Natural killer cell (primary cell): ENCODE results near the gene MOB4. TPM values are rescaled to one million over a fixed set of nuclear protein-coding genes. Genes with fewer than 3 reads are reported as not detected.
A peak's percentile ranks its signal among the peaks of the same experiment; 100 is the strongest.
"Not testable (repeated sequence)": the region's sequence is repeated elsewhere in the genome, so short reads cannot be mapped to it uniquely, and the experiment has no call there.

ENCODE experiments used
- ATAC-seq, 3 donors: fragments of 150-1000 bp in 2 of 3; fragments of 200-7000 bp in 1 of 3; cut with Tn5 transposase; 1 replicate in 1 of 3; 2 replicates in 2 of 3; pipeline ENCODE4 v1.10.0; 2021; ENCODE audit warnings: mild to moderate bottlenecking in 2 of 3, moderate library complexity in 2 of 3
- DNase-seq, 2 donors: peaks; one replicate each; pipeline versions ENCODE4 v3.0.0 to v3.0.0-alpha.2; 2013 to 2021; ENCODE audit warnings: mixed read lengths in 1 of 2
- H3K27ac ChIP-seq: one replicate; pipeline ENCODE4 v1.5.1; 2013; ENCODE audit warnings: mild to moderate bottlenecking, low read length
- H3K27me3 ChIP-seq: one replicate; pipeline ENCODE4 v1.6.1; 2013; ENCODE audit warnings: low read length; ENCODE audit not compliant: control insufficient read depth, insufficient read depth
- H3K36me3 ChIP-seq: one replicate; pipeline ENCODE4 v1.6.1; 2013; ENCODE audit warnings: low read length; ENCODE audit not compliant: control insufficient read depth, insufficient read depth
- H3K4me1 ChIP-seq: one replicate; pipeline ENCODE4 v1.6.1; 2013; ENCODE audit warnings: low read length; ENCODE audit not compliant: control insufficient read depth, insufficient read depth
- H3K4me3 ChIP-seq: one replicate; pipeline ENCODE4 v1.5.1; 2013; ENCODE audit warnings: low read length
- H3K9me3 ChIP-seq: one replicate; pipeline ENCODE4 v1.6.1; 2013; ENCODE audit warnings: low read length; ENCODE audit not compliant: control insufficient read depth, insufficient read depth
- H3K27ac Mint-ChIP-seq, 2 donors: one replicate each; pipeline ENCODE4 v1.8.0; 2022; ENCODE audit warnings: mild to moderate bottlenecking in 2 of 2, mixed read lengths in 2 of 2, moderate library complexity in 1 of 2
- H3K27me3 Mint-ChIP-seq, 2 donors: one replicate each; pipeline ENCODE4 v1.8.0; 2022; ENCODE audit warnings: low read depth in 2 of 2, mixed read lengths in 2 of 2
- H3K36me3 Mint-ChIP-seq: one replicate; pipeline ENCODE4 v1.8.0; 2022; ENCODE audit warnings: mixed read lengths
- H3K4me1 Mint-ChIP-seq, 2 donors: one replicate each; pipeline ENCODE4 v1.8.0; 2022; ENCODE audit warnings: mixed read lengths in 2 of 2
- H3K4me3 Mint-ChIP-seq: one replicate; pipeline ENCODE4 v1.8.0; 2022; ENCODE audit warnings: mild to moderate bottlenecking, moderate library complexity, mixed read lengths
- H3K9me3 Mint-ChIP-seq, 2 donors: one replicate each; pipeline ENCODE4 v1.8.0; 2022; ENCODE audit warnings: mixed read lengths in 2 of 2
- CTCF ChIP-seq: fragments of 200-600 bp; IDR thresholded peaks from one replicate; pipeline ENCODE4 v1.8.0; 2022; ENCODE audit warnings: antibody characterized with exemption
- WGBS: methylation state at CpG from one replicate; pipeline ENCODE4 v1.1.7; 2013; ENCODE audit warnings: missing lambda C conversion rate; ENCODE audit not compliant: insufficient coverage; 5-methylcytosine and 5-hydroxymethylcytosine counted together
- intact Hi-C: fragments of 100-400 bp; cut with micrococcal nuclease; formaldehyde crosslinking; loops from one replicate; pipeline ENCODE4 v1.14.2; 2022
- total RNA-seq, 4 donors: library from RNA; stranded (reverse); fragments of 120-200 nt in 1 of 4; gene quantifications; one replicate each; pipeline versions ENCODE4 v1.2.3 to v1.2.4, GENCODE V29; 2013 to 2022

The MOB4 gene
- total RNA-seq, 3 donors from 2014 or later (not counting 1 experiment from before 2014, with no cell fraction given) = 27.1 to 40.0 (median 34.9) TPM

GRCh38 chr2:197539734-197540133, 23.9 kb downstream of the MOB4 start:
- Histone ChIP-seq H3K36me3 (peaks cover 76% of the 10 kb centered on the region), H3K27ac (no peak overlapping the region), H3K4me3 (no peak overlapping the region), H3K27me3 (no peaks in the 10 kb centered on the region), H3K9me3 (no peaks in the 10 kb centered on the region), H3K4me1 (peaks cover 3% of the 10 kb centered on the region)
- peaks cover 17% of the 10 kb centered on the region for H3K36me3 Mint-ChIP-seq
- H3K4me3 Mint-ChIP-seq = no peak overlapping the region
- H3K4me1 Mint-ChIP-seq = peaks cover 32 to 51% of the 10 kb centered on the region in 2 donors
- ATAC-seq = no peak
- intact Hi-C loops = no loop called here
- no CpG with 5 or more reads among the region's 1 CpG for WGBS
- no peak for DNase-seq
- TF ChIP-seq CTCF = no peak
- no peaks in the 10 kb centered on the region for H3K27me3 Mint-ChIP-seq
- peak overlapping the region; percentile 58 to 76 for H3K27ac Mint-ChIP-seq
- H3K9me3 Mint-ChIP-seq = no peaks in the 10 kb centered on the region

GRCh38 chr2:197543206-197543605, 27.3 kb downstream of the MOB4 start:
- H3K4me1 ChIP-seq = no peaks in the 10 kb centered on the region
- ATAC-seq = no peak
- H3K36me3 Mint-ChIP-seq = peaks cover 17% of the 10 kb centered on the region

GRCh38 chr2:197547163-197547900, 31.5 kb downstream of the MOB4 start:
- intact Hi-C loops = no loop called here
- no peak overlapping the region for H3K4me3 Mint-ChIP-seq
- Histone ChIP-seq H3K9me3 (no peaks in the 10 kb centered on the region), H3K36me3 (peaks cover 64% of the 10 kb centered on the region), H3K27ac (no peak overlapping the region), H3K4me1 (no peaks in the 10 kb centered on the region), H3K27me3 (no peaks in the 10 kb centered on the region), H3K4me3 (no peak overlapping the region)
- no peaks in the 10 kb centered on the region for H3K27me3 Mint-ChIP-seq
- 98% methylated on average over 5 of the region's 5 CpGs for WGBS
- ATAC-seq (no peak), DNase-seq (no peak)
- peak overlapping the region in 1 of 2 donors; percentile 22 for H3K27ac Mint-ChIP-seq
- H3K4me1 Mint-ChIP-seq = peaks cover 6 to 8% of the 10 kb centered on the region in 2 donors
- no peaks in the 10 kb centered on the region for H3K9me3 Mint-ChIP-seq
- no peak for TF ChIP-seq CTCF
- peaks cover 2% of the 10 kb centered on the region for H3K36me3 Mint-ChIP-seq

More at GRCh38 chr2:197543206-197543605, 27.3 kb downstream of the MOB4 start:
- Mint-ChIP-seq H3K4me1 (peaks cover 22 to 30% of the 10 kb centered on the region in 2 donors), H3K27me3 (no peaks in the 10 kb centered on the region), H3K9me3 (no peaks in the 10 kb centered on the region), H3K4me3 (no peak overlapping the region), H3K27ac (peak overlapping the region in 1 of 2 donors; percentile 68)
- no CpG with 5 or more reads among the region's 3 CpGs for WGBS
- Histone ChIP-seq H3K4me3 (no peak overlapping the region), H3K27ac (no peak overlapping the region), H3K9me3 (no peaks in the 10 kb centered on the region), H3K36me3 (peaks cover 67% of the 10 kb centered on the region), H3K27me3 (no peaks in the 10 kb centered on the region)
- intact Hi-C loops = no loop called here
- TF ChIP-seq CTCF = no peak
- DNase-seq = no peak

GRCh38 chr2:197548582-197548981, 32.7 kb downstream of the MOB4 start:
- no peak for TF ChIP-seq CTCF
- H3K9me3 Mint-ChIP-seq = no peaks in the 10 kb centered on the region
- H3K4me1 Mint-ChIP-seq = peaks cover 0 to 6% of the 10 kb centered on the region in 2 donors
- Histone ChIP-seq H3K4me3 (no peak overlapping the region), H3K36me3 (peaks cover 58% of the 10 kb centered on the region), H3K27ac (no peak overlapping the region), H3K27me3 (no peaks in the 10 kb centered on the region), H3K4me1 (no peaks in the 10 kb centered on the region), H3K9me3 (no peaks in the 10 kb centered on the region)
- no peaks in the 10 kb centered on the region for H3K36me3 Mint-ChIP-seq
- no peaks in the 10 kb centered on the region for H3K27me3 Mint-ChIP-seq
- WGBS = 96% methylated on average over 4 of the region's 5 CpGs
- intact Hi-C loops = no loop called here
- no peak overlapping the region for H3K27ac Mint-ChIP-seq
- ATAC-seq = no peak
- DNase-seq = no peak
- H3K4me3 Mint-ChIP-seq = no peak overlapping the region

- WGBS = 100% methylated on average over 2 of the region's 2 CpGs
- H3K36me3 ChIP-seq = peaks cover 46% of the 10 kb centered on the region
- H3K4me1 ChIP-seq, DNase-seq, ATAC-seq, H3K4me3 ChIP-seq, H3K9me3 ChIP-seq, H3K9me3 Mint-ChIP-seq, H3K4me1 Mint-ChIP-seq, intact Hi-C loops, H3K4me3 Mint-ChIP-seq, H3K27me3 ChIP-seq, H3K27ac ChIP-seq, H3K36me3 Mint-ChIP-seq, H3K27me3 Mint-ChIP-seq: not testable (repeated sequence)
- H3K27ac Mint-ChIP-seq = peak overlapping the region in 1 of 2 donors; percentile 54
Observed at GRCh38 chr2:197551260-197551659, 35.4 kb downstream of the MOB4 start.
